UCSD-AML1 (cell line): ENCODE measurements around the gene ZCCHC17.

Source experiments
- DNase-seq: peaks from one replicate; lab custom pipeline; 2025; ENCODE audit not compliant: unreplicated experiment; lab: John Stamatoyannopoulos, UW

Gene ZCCHC17

GRCh38 chr1:31302709-31303441 is 6.0 kb downstream of the ZCCHC17 start:
- no peak for DNase-seq

GRCh38 chr1:31306278-31306677 is 9.4 kb downstream of the ZCCHC17 start:
- no peak for DNase-seq

- DNase-seq, result no peak
These were observed 11.2 kb downstream of the ZCCHC17 start for GRCh38 chr1:31308036-31308435.

GRCh38 chr1:31310198-31310597 is 13.4 kb downstream of the ZCCHC17 start:
- DNase-seq, result no peak

GRCh38 chr1:31315902-31316301 is 19.1 kb downstream of the ZCCHC17 start:
- DNase-seq, result no peak

- DNase-seq, result no peak
These were observed 21.3 kb downstream of the ZCCHC17 start for GRCh38 chr1:31318146-31318545.

- no peak for DNase-seq
These were observed 27.3 kb downstream of the ZCCHC17 start for GRCh38 chr1:31324093-31324492.

- DNase-seq, result no peak
These were observed 28.2 kb downstream of the ZCCHC17 start for GRCh38 chr1:31324992-31325391.

GRCh38 chr1:31326461-31326860 is 29.6 kb downstream of the ZCCHC17 start:
- no peak for DNase-seq

GRCh38 chr1:31327381-31327780 is 30.5 kb downstream of the ZCCHC17 start:
- DNase-seq, result no peak

GRCh38 chr1:31335007-31335406 is 38.2 kb downstream of the ZCCHC17 start:
- DNase-seq, result no peak

GRCh38 chr1:31336687-31337467 is 40.0 kb downstream of the ZCCHC17 start:
- no peak for DNase-seq

- DNase-seq, result no peak
These were observed 47.7 kb downstream of the ZCCHC17 start for GRCh38 chr1:31344503-31344902.

GRCh38 chr1:31345635-31346034 is 48.8 kb downstream of the ZCCHC17 start:
- no peak for DNase-seq

GRCh38 chr1:31346785-31347184 is 50.0 kb downstream of the ZCCHC17 start:
- DNase-seq, result no peak

- DNase-seq, result no peak
These were observed 51.6 kb downstream of the ZCCHC17 start for GRCh38 chr1:31348449-31348848.

GRCh38 chr1:31354283-31354682 is 57.5 kb downstream of the ZCCHC17 start:
- DNase-seq, result no peak

- DNase-seq, result no peak
These were observed 59.6 kb downstream of the ZCCHC17 start for GRCh38 chr1:31356427-31356826.

- DNase-seq, result no peak
These were observed 64.8 kb downstream of the ZCCHC17 start for GRCh38 chr1:31361607-31362006.

GRCh38 chr1:31362032-31362431 is 65.2 kb downstream of the ZCCHC17 start:
- no peak for DNase-seq

- DNase-seq, result no peak
These were observed 67.9 kb downstream of the ZCCHC17 start for GRCh38 chr1:31364561-31365250.

GRCh38 chr1:31366796-31367195 is 70.0 kb downstream of the ZCCHC17 start:
- DNase-seq, result no peak
